ENCODE measurements around the gene C2. TPM values are rescaled to one million over a fixed set of nuclear protein-coding genes. Genes with fewer than 3 reads are reported as not detected.

The C2 gene
- total RNA-seq (10 to 100 TPM in 4 of 7 donors, 1 to 10 TPM in 3; 1.4 to 23.0 (median 11.4) TPM), polyA plus RNA-seq (10 to 100 TPM in 1 of 2 donors, 1 to 10 TPM in 1; 8.6 to 32.6 TPM)
- long read RNA-seq, donor 1, transcript C2-201 (18 exons, 2,850 nt), result major isoform, 13 of 31 reads
- long read RNA-seq, donor 1, partial matches to known transcripts, result 1 of 31 reads
- long read RNA-seq, donor 1, other reads (novel, unspliced or antisense), result 13 of 31 reads
- long read RNA-seq, donor 2, partial matches to known transcripts, result 7 of 7 reads
- long read RNA-seq, donor 2, other reads (novel, unspliced or antisense), result 0 of 7 reads
- long read RNA-seq, donor 3, transcript C2-206 (16 exons, 2,434 nt), result minor isoform, 5 of 38 reads
- long read RNA-seq, donor 3, transcript C2-201 (18 exons, 2,850 nt), result major isoform, 24 of 38 reads
- long read RNA-seq, donor 3, partial matches to known transcripts, result 1 of 38 reads
- long read RNA-seq, donor 3, other reads (novel, unspliced or antisense), result 7 of 38 reads

DNA sequence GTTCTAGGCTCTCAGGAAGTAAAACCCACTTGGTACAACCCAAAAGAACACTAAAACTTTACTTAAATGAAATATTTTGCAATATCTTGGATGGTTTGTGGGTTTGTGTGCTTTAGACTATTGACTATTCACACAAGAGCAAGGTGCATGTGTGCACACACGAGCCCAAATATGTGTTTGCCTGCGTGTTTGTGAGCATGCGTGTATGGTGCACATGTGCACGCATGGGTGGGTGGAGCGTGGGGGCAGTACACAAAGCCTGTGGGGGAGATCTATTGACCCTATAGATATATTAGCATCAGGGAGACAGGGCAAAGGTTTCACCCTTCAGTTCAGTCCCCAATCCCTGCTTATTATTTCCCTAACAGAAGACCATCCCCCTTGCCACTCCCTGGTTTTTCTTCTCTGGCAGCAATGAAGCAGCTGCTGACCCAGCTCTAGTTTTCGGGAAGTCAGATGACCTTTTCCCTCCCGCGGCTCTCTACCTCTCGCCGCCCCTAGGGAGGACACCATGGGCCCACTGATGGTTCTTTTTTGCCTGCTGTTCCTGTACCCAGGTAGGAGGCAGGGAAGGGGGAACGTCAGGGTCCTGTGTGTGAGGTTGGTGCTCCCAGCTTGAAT, at the start of gene C2:
C2 (plus strand) TSS at position 476 of the 621 bp plus-strand sequence; CDS start at position 512, 36 bp downstream.
- Histone ChIP-seq H3K4me1 (ENCODE audit: insufficient read depth) (no peaks in the 10 kb centered on the region), H3K9me3 (no peaks in the 10 kb centered on the region), H3K27ac (no peak within 1 kb of the TSS), H3K4me3 (no peak within 1 kb of the TSS), H3K27me3 (no peaks in the 10 kb centered on the region), H3K36me3 (no peaks in the 10 kb centered on the region)
- DNase-seq, result no peak
- intact Hi-C loops (cut with DNase I), result no loop called here
- 38 to 44% (median 40%) methylated on average over 11 of the region's 11 CpGs for WGBS, 3 donors
- TF ChIP-seq POLR2A (IDR thresholded peaks at IDR 0.05) (no peak), EP300 (IDR thresholded peaks at IDR 0.05) (no peak)
- TF ChIP-seq, protein P1, sequence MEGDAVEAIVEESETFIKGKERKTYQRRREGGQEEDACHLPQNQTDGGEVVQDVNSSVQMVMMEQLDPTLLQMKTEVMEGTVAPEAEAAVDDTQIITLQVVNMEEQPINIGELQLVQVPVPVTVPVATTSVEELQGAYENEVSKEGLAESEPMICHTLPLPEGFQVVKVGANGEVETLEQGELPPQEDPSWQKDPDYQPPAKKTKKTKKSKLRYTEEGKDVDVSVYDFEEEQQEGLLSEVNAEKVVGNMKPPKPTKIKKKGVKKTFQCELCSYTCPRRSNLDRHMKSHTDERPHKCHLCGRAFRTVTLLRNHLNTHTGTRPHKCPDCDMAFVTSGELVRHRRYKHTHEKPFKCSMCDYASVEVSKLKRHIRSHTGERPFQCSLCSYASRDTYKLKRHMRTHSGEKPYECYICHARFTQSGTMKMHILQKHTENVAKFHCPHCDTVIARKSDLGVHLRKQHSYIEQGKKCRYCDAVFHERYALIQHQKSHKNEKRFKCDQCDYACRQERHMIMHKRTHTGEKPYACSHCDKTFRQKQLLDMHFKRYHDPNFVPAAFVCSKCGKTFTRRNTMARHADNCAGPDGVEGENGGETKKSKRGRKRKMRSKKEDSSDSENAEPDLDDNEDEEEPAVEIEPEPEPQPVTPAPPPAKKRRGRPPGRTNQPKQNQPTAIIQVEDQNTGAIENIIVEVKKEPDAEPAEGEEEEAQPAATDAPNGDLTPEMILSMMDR (IDR thresholded peaks at IDR 0.05), result no peak

DNA sequence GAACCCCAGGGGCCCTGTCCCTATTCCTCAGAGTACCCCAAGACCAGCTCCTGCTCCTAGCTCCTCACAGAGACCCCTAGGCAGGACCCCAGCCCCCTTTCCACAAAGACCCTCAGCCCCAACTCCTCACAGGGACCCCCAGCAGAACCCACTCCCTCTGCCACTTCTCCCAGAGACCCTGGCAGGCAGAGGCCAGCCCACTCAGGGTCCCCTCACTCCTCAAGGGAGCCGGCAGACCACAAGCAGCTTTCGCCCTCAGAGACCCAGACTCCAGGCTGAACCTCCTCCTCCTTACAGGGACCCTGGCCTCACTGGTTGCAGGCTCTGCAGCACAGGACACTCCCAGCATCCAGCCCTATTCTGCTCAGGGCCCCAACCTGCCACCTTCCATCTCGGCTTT, 49.3 kb upstream of the C2 start:
- intact Hi-C loops (cut with DNase I), result no loop called here
- TF ChIP-seq EP300 (IDR thresholded peaks at IDR 0.05), result no peak
- no peak for TF ChIP-seq POLR2A (IDR thresholded peaks at IDR 0.05)
- TF ChIP-seq, protein P1 (IDR thresholded peaks at IDR 0.05), result no peak
- WGBS, 3 donors, result 84 to 94% (median 89%) methylated on average over 3 of the region's 3 CpGs

DNA sequence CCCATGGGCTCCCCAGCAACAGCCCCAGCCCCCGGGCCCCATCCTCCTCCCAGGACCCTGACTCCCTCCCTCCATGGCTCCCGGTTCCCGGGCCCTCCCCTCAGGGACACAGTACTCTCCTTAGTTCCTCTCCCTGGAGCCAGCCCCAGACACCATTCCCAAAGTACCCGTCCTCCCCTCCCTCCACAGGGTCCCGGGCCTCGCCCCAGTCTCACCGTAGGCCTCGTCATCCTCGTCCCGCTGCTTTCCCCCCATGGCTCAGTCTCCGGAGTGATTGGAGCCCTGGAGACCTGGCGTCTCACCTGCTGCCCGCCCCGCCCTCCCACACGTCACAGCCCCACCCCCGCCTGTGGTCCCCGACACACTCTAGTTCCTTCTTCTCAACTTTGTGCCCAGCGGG, 48.8 kb upstream of the C2 start, which contains the start of gene SLC44A4:
SLC44A4 (minus strand) TSS at position 272 of the 400 bp plus-strand sequence; CDS start at position 255, 17 bp downstream.
- Histone ChIP-seq H3K36me3 (no peaks in the 10 kb centered on the region), H3K4me1 (ENCODE audit: insufficient read depth) (no peaks in the 10 kb centered on the region), H3K4me3 (no peak within 1 kb of the TSS), H3K27me3 (no peaks in the 10 kb centered on the region), H3K27ac (peak within 1 kb of the TSS in 1 of 2 donors; percentile 31), H3K9me3 (no peaks in the 10 kb centered on the region)
- WGBS, 3 donors, result 54 to 69% (median 66%) methylated on average over 18 of the region's 18 CpGs
- TF ChIP-seq POLR2A (IDR thresholded peaks at IDR 0.05), result no peak
- TF ChIP-seq, protein P1 (IDR thresholded peaks at IDR 0.05), result no peak
- no peak for TF ChIP-seq EP300 (IDR thresholded peaks at IDR 0.05)
- intact Hi-C loops (cut with DNase I), result no loop called here
- DNase-seq, result no peak

More for the DNA sequence above, 49.3 kb upstream of the C2 start:
- no peak for DNase-seq
- H3K27ac ChIP-seq, result peak overlapping the region in 1 of 2 donors; percentile 31
- H3K4me3 ChIP-seq, result no peak overlapping the region
- no peaks in the 10 kb centered on the region for H3K4me1 ChIP-seq (ENCODE audit: insufficient read depth)
- no peaks in the 10 kb centered on the region for H3K36me3 ChIP-seq
- H3K9me3 ChIP-seq, result no peaks in the 10 kb centered on the region
- no peaks in the 10 kb centered on the region for H3K27me3 ChIP-seq

DNA sequence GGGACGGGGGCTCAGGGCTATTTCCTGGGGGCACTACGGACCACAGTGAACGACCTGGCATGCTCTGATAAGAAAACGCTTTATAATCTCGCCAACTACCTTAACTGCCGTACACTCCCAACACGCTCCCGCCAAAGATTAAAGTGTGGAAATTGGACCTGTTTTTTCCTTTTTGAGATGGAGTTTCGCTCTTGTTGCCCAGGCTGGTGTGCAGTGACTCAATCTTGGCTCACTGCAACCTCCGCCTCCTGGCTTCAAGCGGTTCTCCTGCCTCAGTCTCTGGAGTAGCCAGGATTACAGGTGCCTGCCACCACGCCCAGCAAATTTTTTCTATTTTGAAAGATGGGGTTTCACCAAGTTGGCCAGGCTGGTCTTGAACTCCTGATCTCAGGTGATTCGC, 48.4 kb upstream of the C2 start:
- H3K27ac ChIP-seq, result no peak overlapping the region
- intact Hi-C loops (cut with DNase I), result no loop called here

More for the DNA sequence above, 48.4 kb upstream of the C2 start:
- Histone ChIP-seq H3K4me1 (ENCODE audit: insufficient read depth) (no peaks in the 10 kb centered on the region), H3K9me3 (no peaks in the 10 kb centered on the region), H3K36me3 (no peaks in the 10 kb centered on the region), H3K4me3 (no peak overlapping the region), H3K27me3 (no peaks in the 10 kb centered on the region)
- DNase-seq, result no peak
- 70 to 79% (median 78%) methylated on average over 13 of the region's 13 CpGs for WGBS, 3 donors
- no peak for TF ChIP-seq EP300 (IDR thresholded peaks at IDR 0.05)
- TF ChIP-seq, protein P1 (IDR thresholded peaks at IDR 0.05), result no peak
- no peak for TF ChIP-seq POLR2A (IDR thresholded peaks at IDR 0.05)
